EH (cell line): ENCODE measurements around the gene HES3.
A peak's percentile ranks its signal among the peaks of the same experiment; 100 is the strongest.

ENCODE experiments used
- DNase-seq: peaks from one replicate; pipeline ENCODE4 v3.0.0-alpha.2; 2015; ENCODE audit warnings: low read depth

The HES3 gene

GRCh38 chr1:6245869-6246496 lies 2.0 kb downstream of the HES3 start:
- no peak for DNase-seq

GRCh38 chr1:6246497-6247467 lies 2.8 kb downstream of the HES3 start:
- peak; percentile 75 for DNase-seq

DNA sequence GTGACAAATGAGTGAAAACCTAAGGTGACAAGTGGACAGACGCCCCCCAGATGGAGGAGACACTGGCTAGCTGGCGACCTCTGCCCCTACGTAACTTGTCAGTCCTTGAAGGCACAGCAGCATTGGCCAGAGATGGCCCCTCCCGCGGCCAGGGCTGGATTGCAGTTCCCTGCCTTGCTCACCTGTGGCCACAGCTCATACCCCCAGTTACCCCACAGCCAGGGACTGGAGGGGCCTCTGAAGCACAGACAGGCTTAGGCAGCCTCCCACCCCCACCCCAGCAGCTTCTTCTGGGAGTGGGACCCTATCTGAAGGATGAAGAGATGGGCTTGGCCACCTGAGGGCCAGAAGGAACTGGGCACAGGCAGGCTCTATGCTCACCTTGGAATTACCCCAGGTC lies 3.7 kb downstream of the HES3 start:
- no peak for DNase-seq

GRCh38 chr1:6248161-6248776 lies 4.3 kb downstream of the HES3 start:
- no peak for DNase-seq

DNA sequence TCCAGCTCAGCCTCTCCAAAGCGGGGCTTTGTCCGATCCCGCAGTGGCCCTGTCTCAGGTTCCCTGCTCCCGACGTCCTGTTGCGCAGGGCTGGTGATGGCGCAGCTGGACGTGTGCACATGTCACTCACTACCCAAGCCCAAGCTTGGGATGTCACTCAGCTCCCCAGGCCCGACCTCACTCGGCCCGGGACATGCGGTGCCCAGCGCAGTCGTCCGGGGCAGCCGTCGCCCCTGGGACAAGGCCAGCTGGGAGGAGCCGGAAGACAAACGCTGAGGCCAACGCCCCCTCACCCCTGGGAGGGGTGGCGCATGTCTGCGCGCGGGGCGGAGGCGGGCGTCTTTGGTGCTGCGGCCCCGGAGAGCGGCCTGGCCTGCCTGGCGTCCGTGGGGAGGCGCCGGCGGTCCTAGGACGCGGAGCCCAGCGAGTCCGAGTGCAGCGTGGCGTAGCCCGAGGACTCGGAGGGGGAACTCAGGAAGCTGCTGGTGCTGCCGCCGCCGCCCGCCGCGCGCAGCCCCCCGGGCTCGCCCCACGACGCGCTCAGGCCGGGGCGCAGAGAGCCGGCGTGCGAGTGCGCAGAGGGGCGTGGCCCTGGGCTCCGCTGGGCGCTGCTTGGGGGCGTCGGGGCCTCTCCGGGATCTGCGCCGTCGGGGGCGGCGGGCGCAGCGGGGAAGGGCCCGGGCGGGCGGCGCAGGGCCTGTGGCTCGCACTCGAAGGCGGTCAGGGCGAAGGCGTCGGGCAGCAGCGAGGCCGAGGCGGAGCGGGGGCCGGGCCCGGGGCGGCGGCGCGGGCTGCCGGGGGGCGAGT lies 5.2 kb downstream of the HES3 start:
- peak; percentile 49 for DNase-seq

GRCh38 chr1:6249739-6250689 lies 6.0 kb downstream of the HES3 start:
- no peak for DNase-seq

DNA sequence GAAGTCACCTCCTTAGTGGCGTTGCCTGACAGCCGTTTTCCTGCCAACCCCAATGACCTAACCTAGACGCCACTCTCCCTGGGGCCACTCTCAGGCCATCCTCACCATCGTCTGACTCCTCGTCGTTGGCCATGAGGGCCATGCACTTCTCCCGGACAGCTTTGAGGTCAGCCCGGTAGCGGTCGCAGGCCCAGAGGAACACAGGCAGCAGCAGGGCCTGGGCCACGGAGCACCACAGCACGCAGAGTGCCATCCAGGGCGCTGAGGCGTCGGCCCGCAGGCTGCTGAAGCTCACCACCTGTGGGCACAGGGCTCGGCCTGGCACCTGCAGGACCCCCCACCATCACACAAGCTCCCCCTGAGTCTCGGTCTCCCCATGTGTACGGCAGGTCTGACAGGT lies 7.3 kb downstream of the HES3 start:
- DNase-seq = no peak

DNA sequence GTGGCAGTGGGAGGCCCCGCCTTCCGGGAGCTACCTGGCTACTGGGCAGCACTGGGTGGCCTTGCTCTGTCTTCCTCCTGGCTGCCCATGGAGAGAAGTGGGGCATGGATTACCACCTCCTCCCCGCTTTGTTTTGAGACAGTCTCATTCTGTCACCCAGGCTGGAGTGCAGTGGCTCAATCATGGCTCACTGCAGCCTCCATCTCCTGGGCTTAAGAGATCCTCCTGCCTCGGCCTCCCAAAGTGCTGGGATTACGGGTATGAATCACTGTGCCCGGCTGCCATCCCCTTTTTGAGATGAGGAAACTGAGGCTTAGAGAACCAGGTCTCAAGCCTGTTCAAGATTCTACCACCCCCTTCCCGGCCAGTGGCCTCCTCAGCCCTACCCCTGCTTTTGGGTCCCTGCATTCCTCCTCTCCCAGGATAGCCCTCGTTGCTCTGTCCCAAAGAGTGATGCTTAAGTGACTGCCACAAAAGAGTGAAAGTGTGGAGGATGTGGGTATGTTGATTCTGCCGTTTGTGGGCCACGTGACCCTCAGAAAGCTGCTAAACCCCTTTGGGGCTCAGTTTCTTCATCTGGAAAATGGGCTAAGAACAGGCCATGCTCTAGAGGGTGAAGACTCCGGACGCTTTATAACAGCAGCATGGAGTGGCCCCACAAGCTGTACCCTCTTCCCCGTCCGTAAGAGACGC lies 7.8 kb downstream of the HES3 start:
- DNase-seq = no peak

DNA sequence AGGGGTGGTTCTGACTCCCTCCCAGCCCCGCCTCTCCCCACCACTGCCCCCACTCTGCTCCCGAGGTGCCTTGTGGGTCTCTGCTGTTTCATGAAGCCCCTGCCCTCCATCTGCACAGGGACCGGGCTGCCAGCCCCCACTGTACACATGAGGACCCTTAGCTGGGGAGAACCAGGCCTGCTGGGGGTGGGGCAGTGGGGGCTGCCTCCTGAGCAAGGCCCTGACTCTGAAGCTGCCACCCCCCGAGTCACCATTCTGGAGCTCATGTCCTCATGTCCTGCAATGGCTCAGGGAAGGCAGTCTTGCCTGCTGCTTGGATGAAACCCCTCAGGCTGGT lies 8.4 kb downstream of the HES3 start:
- no peak for DNase-seq

GRCh38 chr1:6253380-6253779 lies 9.4 kb downstream of the HES3 start:
- no peak for DNase-seq

- no peak for DNase-seq
Observed at GRCh38 chr1:6254691-6255090, 10.7 kb downstream of the HES3 start.

DNA sequence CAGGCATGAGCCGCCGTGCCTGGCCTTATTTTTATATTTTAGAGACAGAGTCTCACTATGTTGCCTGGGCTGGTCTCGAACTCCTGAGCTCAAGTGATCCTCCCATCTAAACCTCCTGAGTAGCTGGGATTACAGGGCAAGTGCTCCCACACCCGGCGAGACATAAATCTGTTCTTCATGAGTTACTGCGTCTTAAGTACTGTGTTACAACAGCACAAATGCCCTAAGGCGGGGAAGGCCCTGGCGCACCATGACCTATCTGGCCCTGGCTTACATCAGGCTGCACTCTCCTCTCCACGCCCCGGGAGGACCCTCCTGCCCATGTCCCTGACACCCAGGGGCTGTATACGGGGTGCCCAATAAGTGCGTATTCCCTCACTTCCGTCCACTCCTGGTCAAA lies 12.7 kb downstream of the HES3 start:
- DNase-seq = no peak

DNA sequence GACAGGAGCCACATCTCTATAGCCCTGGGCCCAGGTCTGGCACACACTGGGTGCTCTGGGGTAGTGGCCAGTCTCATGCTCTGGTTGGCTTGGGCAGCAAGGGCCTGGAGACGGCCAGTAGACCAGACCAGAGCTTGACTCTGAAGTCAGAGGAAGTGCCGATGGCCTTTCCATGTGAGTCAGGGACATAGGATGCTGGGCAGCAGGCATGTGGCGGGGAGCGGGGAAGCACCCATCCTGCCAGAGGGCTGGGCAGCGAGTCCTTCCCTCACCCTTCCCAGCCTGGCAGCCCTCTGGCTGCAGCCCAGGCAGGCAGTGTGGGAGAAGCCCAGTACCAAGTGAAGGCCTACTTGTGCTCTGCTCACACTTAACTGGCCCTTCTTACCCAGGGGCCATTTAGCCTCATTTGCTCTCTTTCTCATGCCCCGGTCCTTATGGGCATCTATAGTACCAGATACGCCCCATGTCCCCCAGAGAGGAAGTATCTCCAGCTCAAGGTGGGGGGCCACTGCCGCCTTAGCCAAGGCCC lies 13.6 kb downstream of the HES3 start:
- DNase-seq = peak; percentile 24

DNA sequence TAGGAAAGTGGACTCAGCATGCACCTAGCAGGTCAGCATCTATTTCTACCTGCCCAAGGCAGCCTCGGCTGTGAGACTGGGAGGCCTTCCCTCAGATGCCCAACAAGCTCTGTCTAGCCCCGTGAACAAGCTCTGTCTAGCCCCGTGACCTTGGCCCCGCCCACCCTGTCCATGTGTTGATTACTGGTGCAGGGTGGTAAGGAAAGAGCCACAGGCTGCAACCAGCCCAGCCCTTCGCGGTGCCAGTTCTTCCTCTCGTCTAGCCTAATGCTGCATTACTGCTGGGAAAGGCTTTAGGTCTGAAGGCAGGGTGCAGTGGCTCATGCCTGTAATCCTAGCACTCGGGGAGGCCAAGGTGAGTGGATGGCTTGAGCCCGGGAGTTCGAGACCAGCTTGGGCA lies 14.7 kb downstream of the HES3 start:
- no peak for DNase-seq

- peak; percentile 82 for DNase-seq
Observed at GRCh38 chr1:6259491-6260362, 15.7 kb downstream of the HES3 start.

DNA sequence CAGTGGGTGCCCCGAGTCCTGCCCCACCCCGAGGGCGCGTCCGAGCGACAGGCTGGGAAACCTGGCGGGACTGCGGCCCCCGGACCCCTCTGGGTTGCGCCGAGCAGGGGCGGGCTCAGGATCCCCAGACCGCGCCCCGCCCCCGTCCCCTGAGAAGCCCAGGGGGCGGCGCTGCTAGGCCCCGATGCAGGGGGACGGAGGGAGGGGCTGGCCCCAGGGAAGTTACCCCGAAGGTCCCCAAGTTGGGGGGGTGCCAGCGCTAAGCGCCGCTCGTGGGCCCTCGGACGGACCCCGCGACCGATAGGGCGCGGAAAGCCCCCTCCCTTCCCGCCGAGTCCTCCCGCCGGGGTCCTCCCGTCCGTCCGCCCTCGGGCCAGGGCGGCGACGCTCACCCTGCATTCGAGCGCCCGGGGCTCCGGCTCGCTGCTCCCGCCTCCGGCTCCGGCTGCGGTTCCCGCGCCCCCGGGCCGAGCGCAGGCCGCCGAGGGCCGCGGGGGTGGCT lies 16.5 kb downstream of the HES3 start:
- peak; percentile 32 for DNase-seq

GRCh38 chr1:6260961-6261614 lies 17.1 kb downstream of the HES3 start, which contains the start of gene GPR153:
GPR153 (minus strand) TSS chr1:6261098; CDS start chr1:6254905, 6,193 bp downstream.
- DNase-seq = peak; percentile 60

GRCh38 chr1:6261615-6261995 lies 17.6 kb downstream of the HES3 start:
- no peak for DNase-seq
